ENCODE data around the gene CPT1C.

Gene CPT1C

DNA sequence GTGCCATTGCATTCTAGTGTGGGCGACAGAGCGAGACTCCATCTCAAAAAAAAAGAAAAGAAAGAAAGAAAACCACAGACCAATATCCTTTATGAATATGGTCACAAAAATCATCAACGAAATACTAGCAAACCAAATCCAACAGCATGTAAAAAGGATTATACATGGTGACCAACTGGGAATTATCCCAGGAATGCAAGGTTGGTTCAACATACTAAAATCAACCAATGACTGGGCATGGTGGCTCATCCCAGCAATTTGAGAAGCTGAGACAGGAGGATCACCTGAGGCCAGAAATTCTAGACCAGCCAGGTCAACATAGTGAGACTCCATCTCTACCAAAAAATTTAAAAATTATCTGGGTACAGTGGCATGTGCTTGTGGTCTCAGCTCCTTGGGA lies 65.0 kb downstream of the CPT1C start:
- DNase-seq (ENCODE audit: low spot score) = no peak

DNA sequence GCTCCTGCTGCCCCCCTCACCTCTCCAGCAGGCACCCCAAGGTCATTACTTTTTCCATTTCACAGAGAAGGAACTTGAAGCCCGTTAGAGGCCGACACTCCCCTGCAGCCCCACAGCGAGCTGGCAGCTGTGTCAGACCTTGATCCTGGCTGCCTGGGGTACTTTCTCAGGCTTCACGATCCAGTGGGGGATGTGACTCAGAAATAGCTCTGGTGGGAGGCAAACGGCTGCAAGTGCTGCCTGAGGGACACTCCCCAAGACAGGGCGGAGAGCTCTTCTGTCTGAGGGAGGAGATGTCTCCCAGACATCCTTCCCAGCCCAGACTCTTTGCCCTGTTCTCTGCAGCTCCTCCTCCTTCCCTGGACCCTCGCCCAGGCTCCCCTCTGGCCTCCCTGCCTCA lies 67.4 kb downstream of the CPT1C start:
- DNase-seq (ENCODE audit: low spot score) = no peak

DNA sequence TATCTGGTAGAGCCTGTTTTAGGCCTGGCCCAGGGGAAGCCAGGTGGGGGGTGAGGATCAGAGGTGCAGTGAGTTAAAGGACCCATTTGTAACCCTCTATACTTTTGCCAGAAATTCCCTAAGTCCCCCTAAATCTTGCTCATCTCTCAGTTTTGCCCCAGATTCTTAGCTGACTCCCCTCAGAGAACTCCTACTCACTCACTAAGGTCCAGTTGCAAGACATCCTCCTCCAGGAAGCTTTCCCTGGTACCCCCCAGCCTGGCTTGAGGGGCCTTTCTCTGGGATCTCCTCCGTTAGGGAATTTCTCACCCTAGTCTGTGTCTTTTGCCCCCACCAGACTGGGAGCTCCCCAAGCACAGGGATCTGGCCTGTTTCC lies 70.3 kb downstream of the CPT1C start:
- no peak for DNase-seq (ENCODE audit: low spot score)

DNA sequence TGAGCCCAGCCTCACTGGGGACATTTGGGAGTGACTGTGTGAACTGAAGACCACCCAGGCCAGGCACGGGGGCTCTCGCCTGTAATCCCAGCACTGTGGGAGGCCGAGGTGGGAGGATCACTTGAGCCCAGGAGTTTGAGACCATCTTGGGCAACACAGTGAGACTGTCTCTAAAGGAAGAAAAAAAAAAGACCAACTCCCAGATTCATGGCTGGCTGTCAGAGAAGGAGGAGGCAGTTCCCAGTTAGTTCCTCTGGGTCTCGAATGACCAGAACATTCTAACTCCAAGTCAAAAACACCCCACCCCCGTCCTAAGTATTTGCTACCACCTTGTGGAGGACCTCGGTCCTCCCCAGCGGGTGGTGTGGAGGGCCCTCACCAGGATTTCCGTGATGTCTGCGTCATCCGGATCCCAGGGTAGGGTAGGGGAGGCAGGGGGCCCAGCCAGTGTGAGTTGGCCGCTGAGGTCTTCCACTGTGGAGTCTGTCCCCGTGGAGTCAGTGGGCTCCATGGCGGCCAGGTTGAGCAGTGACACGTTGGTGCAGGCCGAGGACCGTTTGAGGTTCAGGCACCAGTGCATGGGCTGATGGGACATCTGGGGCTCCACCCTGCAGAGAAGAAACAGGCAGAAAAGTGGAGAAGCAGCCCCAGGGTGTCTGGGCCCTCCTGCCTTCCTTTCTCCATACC lies 70.9 kb downstream of the CPT1C start:
- peak; percentile 16 for DNase-seq (ENCODE audit: low spot score)

DNA sequence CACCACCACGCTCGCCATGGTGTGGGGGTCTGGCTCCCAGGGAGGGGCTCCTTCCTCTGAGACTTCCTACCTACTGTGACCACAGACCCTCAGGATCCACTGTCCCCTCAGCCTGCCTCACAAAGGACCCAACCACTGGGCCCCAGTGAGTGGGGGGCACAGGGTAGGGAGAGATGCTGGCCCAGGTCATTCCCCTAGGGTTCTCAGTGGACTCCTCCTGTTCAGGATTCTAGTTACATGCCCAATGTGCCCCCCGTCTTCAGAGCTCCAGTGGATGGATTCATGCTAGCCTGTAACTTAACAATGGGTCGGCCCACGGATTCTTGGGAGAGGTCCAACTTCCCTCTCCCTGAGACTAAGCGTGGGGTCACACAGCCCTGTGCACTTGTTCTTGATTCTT lies 72.3 kb downstream of the CPT1C start, which contains the start of gene TSKS:
TSS of gene TSKS (minus strand) at position 77 of the 400 bp plus-strand sequence. CDS start at position 18, 59 bp downstream.
- no peak for DNase-seq (ENCODE audit: low spot score)

Small RNAs within 50 kb of the gene (small RNA-seq; reads per million reads assigned to genes)
- gene MIR5088 = 0 to 0.09 reads per million in 2 experiments

Measured in SK-N-DZ (cell line).